GM21723 (cell line): Measurements from ENCODE around the gene DIRAS1.
A peak's percentile ranks its signal among the peaks of the same experiment; 100 is the strongest.
"Not testable (repeated sequence)": the region's sequence is repeated elsewhere in the genome, so short reads cannot be mapped to it uniquely, and the experiment has no call there.

ENCODE experiments used
- ATAC-seq: cut with Tn5 transposase; IDR thresholded peaks from one replicate; pipeline ENCODE4 v1.9.1; 2021; ENCODE audit warnings: mild to moderate bottlenecking, moderate library complexity; ENCODE audit not compliant: unreplicated experiment

DIRAS1 gene

DNA sequence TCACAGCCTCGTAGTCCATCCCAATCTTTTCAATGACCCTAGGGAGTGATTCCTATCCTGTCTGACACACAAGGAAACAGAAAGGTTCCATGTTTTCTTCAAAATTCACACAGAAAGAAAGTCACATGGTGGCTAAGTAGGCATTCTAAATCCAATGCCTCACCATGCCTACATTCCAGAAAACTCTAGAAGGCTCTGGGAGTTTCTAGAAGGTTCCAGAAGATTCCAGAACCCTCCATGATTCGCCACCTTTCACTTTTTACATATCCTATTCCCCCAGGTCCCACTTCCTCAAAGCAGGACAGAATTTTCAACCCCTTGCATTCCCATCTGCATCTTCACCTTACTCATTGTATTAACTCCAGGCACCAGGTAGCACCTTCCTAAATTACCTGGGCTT, 41.7 kb downstream of the DIRAS1 start:
- no peak for ATAC-seq

DNA sequence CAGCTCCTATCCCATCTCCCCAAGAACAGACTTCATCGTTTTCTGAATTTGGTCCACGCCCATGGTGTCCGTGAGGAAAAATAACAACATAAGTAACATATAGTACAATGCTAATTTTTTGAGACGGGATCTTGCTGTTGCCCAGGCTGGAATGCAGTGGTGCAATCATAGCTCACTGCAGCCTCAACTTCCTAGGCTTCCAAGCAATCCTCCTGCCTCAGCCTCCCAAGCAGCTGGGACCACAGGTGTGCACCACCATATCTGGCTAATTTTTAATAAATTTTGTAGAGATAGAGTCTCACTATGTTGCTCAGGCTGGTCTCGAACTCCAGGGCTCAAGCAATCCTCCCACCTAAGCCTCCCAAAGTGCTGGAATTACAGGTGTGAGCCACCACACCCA, 42.2 kb downstream of the DIRAS1 start:
- ATAC-seq, result not testable (repeated sequence)

DNA sequence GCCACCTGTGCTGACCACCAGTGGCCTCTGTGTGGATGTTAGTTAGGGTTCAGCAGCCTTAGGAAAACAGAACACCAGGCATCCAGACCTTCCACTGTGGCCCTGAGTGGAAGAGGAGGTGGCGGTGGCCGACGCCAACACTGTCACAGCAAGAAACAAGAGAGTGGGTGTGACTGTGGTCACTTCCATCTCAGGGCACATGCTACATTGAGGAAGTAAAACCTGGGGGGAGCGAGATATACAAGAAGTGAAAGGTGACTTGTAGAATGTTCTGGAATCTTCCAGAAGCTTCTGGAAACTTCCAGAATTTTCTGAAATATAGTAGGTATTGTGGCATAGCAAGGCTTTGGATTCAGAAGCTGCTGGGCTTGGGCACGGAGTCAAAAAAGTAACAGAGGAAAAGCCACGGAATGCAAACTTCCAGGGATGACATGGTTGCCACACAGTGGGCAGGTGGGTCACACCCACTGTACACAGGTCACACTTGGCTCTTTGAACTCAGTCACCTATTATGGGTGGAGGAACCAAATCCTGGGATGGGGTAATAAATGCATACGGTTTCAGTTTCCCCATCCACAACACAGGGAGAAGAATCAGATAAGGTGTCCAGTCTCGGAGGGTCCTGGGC, 43.0 kb downstream of the DIRAS1 start:
- ATAC-seq, result peak; percentile 53

DNA sequence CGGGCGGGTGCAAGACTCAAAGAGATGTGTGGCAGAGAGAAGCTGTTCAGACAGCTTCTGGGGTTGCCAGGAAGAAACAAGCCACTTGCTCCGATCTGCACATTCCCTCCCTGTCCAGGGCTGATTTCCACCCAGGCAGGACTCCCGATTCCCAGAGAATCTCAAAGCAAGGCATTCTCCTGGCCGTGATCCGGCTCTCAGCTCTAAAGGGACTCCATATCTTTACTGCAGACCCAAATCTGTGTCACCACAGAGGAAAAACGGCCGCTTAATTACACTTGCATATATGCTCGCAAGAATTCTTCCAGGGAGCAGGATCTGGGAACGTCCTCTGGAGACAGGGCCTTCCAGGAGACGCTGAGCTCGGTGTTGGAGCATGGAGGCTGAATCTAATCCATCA, 44.3 kb downstream of the DIRAS1 start:
- no peak for ATAC-seq

DNA sequence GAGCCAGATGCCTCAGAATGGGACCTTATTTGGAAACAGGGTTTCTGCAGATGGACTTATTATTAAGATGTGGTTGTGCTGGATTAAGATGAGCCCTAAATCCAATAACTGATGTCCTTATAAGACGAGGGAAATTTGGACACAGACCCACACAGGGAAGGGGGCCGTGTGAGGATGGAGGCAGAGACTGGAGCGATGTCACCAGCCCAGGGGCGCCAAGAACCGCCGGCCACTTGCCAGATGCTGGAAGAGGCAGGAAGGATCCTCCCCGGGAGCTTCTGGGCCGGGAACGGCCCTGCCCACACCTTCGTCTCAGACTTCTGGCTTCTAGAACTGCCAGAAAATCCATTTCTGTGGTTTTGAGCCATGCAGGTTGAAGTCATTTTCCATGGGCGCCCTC, 45.3 kb downstream of the DIRAS1 start:
- no peak for ATAC-seq

DNA sequence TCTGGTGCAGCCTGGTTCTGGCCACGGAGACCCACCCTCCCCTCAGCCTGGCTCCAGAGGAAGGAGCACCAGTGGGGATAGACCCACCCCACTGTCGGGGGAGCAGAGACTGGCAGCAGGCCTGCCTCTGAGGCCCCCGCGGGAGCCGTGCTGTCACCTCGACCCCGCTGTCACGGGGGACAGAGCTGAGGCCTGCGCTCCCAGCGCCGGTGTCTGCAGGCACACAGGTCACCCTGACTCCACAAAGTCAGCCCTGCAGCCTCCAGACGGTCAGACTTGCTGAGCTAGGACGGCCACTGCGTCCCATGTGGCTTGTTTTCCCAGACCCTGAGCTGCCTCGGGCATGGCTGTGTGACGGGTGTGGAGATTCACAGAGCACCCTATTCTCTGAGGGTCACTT, 51.0 kb downstream of the DIRAS1 start:
- no peak for ATAC-seq

DNA sequence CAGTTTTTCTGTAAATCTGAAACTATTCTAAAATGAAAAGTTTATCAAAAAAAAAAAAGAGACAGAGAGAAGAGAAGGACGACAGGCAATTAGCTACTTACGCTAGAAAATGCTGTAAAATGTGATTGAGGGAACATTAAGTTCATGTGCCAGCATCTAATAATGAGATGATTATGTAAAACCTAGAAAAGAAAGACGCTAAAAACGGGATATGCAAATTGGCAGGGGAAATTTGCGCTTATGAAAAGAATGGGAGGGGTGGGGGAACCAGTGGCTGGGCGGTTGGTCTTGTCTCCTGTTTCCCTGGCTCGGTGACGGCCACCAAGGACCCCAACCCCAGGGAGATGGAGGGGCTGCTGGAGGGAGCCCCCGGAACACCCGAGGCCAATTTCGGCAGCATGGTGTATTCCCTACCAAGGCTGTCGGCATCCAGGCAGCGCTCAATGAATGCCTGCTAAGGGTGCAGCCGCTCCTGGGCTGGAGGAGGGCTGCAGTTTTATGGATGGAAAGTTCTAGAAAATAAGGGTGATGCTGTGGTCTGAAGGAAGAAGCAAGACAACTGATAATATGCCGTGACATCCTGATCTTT, 52.9 kb downstream of the DIRAS1 start:
- ATAC-seq, result no peak

DNA sequence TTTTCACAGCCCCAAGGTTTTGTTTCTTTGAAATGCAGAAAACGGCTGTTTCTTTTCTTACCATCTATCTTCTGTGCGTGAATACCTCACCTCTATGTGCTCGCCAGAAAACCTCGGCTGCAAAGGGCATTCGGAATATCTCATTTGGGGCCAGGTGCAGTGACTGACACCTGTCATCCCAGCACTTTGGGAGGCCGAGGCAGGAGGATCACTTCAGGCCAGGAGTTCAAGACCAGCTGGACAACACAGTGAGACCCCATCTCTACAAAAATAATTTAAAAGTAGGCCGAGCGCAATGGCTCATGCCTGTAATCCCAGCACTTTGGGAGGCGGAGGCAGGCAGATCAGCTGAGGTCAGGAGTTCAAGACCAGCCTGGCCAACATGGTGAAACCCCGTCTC, 53.8 kb downstream of the DIRAS1 start:
- ATAC-seq, result not testable (repeated sequence)

DNA sequence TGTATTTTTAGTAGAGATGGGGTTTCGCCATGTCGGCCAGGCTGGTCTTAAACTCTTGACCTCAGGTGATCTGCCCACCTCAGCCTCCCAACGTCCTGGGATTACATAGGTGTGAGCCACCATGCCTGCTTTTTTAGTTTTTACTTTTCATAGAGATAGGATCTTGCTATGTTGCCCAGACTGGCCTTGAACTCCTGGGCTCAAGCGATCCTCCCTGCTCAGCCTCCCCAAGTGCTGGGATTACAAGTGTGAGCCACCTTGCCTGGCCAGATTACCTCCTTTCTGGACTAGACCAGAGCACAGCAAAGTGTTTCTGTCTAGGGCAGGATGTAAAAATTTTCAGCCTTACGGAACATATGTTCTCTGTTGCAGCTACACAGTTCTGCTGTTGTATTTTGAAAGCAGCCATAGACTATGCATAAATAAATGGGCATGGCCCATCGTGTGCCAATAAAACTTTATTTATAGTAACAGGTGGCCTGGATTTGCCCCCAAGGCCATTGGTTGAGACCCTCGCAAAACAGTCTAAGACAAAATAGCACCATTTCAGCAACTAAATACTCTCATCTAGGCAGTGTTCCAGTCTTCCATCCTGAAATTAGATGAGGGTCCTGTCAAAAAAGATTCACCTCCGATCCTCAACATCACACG, 54.7 kb downstream of the DIRAS1 start:
- ATAC-seq, result no peak

DNA sequence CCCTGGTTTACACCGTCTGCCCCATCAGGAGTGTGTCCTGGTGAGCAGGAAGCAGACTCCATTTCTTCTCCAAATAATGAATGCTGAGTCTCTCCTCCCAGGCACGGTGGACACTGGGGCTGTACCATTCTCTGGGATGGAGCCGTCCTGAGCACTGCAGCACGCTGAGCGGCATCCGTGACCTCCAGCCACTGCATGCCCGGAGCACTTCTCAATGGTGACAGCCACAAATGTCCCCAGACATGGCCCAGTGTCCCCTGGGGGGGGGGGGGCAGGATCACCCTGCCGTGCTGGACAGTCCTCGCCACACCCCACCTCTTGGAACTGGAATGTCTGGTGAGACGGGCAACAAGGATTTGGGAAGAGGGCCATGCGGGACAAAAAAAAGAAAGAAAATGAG, 56.1 kb downstream of the DIRAS1 start:
- ATAC-seq, result no peak
